DOHH2 (cell line): ENCODE measurements around the gene CDK14.

Experiments
- EZH2phosphoT487 ChIP-seq: fragments of 200-600 bp; sonication (generic); IDR thresholded peaks from 2 replicates; pipeline ENCODE4 v1.6.1; 2017; ENCODE audit warnings: borderline replicate concordance, mild to moderate bottlenecking, antibody characterized with exemption, low read length, moderate library complexity, mixed read lengths
- TF ChIP-seq, protein P1 (sequence below): fragments of 200-600 bp; sonication (generic); IDR thresholded peaks from one replicate; pipeline ENCODE4 v1.5.1; 2014; ENCODE audit warnings: antibody characterized with exemption, mild to moderate bottlenecking, low read depth, low read length; ENCODE audit not compliant: poor library complexity, severe bottlenecking

DNA sequence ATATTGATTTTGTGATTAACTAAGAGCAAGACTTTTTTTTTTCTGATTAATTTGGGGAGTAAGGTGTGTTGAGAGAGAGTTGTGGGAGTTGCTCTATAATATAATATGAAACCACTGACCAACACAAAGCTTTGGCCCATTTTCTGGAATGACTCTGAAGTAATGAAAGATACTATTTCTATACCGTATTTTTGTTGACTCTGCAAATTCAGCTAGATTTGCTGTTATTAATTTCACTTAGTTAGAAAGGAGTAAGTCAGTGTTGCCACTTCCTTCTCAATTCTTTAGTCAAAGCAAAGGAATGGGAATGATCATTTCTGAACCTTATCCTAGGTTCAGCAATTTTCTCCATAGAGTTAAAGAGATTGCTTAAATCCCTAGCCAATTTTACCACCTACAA is 355.1 kb downstream of the CDK14 start:
- TF ChIP-seq, protein P1, sequence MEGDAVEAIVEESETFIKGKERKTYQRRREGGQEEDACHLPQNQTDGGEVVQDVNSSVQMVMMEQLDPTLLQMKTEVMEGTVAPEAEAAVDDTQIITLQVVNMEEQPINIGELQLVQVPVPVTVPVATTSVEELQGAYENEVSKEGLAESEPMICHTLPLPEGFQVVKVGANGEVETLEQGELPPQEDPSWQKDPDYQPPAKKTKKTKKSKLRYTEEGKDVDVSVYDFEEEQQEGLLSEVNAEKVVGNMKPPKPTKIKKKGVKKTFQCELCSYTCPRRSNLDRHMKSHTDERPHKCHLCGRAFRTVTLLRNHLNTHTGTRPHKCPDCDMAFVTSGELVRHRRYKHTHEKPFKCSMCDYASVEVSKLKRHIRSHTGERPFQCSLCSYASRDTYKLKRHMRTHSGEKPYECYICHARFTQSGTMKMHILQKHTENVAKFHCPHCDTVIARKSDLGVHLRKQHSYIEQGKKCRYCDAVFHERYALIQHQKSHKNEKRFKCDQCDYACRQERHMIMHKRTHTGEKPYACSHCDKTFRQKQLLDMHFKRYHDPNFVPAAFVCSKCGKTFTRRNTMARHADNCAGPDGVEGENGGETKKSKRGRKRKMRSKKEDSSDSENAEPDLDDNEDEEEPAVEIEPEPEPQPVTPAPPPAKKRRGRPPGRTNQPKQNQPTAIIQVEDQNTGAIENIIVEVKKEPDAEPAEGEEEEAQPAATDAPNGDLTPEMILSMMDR, result no peak
- TF ChIP-seq EZH2phosphoT487, result no peak
